MCF 10A (cell line): ENCODE measurements around the gene VAV3. TPM values are rescaled to one million over a fixed set of nuclear protein-coding genes. Genes with fewer than 3 reads are reported as not detected.

Experiments
- BruUV-seq: library from RNA; stranded (reverse); fragments of 400-500 nt; replicated peaks from 2 replicates; lab custom pipeline; 2021; lab: Mats Ljungman, UMichigan
- CTCF ChIA-PET: fragments of 300-600 bp; sonication (Branson Sonifier 250); formaldehyde crosslinking; extraction: SDS; loops from one replicate; lab custom pipeline; 2021; ENCODE audit warnings: antibody characterized with exemption, inconsistent platforms; lab: Yijun Ruan, JAX
- POLR2A ChIA-PET: fragments of 300-600, 350-650 bp; sonication (Branson Sonifier 250); formaldehyde crosslinking; extraction: SDS; loops from one replicate; lab custom pipeline; 2020; ENCODE audit warnings: antibody characterized with exemption, inconsistent platforms; lab: Yijun Ruan, JAX
- DNase-seq: peaks from one replicate; pipeline ENCODE4 v3.0.0-alpha.2; 2018; ENCODE audit not compliant: unreplicated experiment
- H3K27ac Mint-ChIP-seq: one replicate; pipeline ENCODE4 v1.8.0; 2022; ENCODE audit warnings: mild to moderate bottlenecking, low read depth, mixed read lengths; ENCODE audit not compliant: unreplicated experiment
- H3K27me3 Mint-ChIP-seq: one replicate; pipeline ENCODE4 v1.8.0; 2022; ENCODE audit warnings: mixed read lengths; ENCODE audit not compliant: insufficient read depth, unreplicated experiment
- H3K36me3 Mint-ChIP-seq: one replicate; pipeline ENCODE4 v1.8.0; 2022; ENCODE audit warnings: mild to moderate bottlenecking, moderate library complexity, mixed read lengths; ENCODE audit not compliant: insufficient read depth, unreplicated experiment
- H3K4me1 Mint-ChIP-seq: one replicate; pipeline ENCODE4 v1.8.0; 2022; ENCODE audit warnings: mixed read lengths; ENCODE audit not compliant: insufficient read depth, unreplicated experiment
- H3K4me3 Mint-ChIP-seq: one replicate; pipeline ENCODE4 v1.8.0; 2022; ENCODE audit warnings: mild to moderate bottlenecking, moderate library complexity, mixed read lengths; ENCODE audit not compliant: unreplicated experiment
- H3K9me3 Mint-ChIP-seq: one replicate; pipeline ENCODE4 v1.8.0; 2022; ENCODE audit warnings: mixed read lengths; ENCODE audit not compliant: unreplicated experiment
- CTCF ChIP-seq: fragments of 200-600 bp; IDR thresholded peaks from one replicate; pipeline ENCODE4 v1.8.0; 2022; ENCODE audit warnings: antibody characterized with exemption, mild to moderate bottlenecking; ENCODE audit not compliant: unreplicated experiment
- intact Hi-C: fragments of 100-400 bp; cut with micrococcal nuclease; formaldehyde crosslinking; loops from 2 replicates; pipeline ENCODE4 v1.14.1; 2022
- total RNA-seq: library from RNA; stranded (reverse); gene quantifications from 2 replicates; pipeline ENCODE4 v1.2.3, GENCODE V29; 2022

The VAV3 gene
- total RNA-seq, 1 experiment from 2014 or later = 2.0 TPM

- ChIA-PET CTCF (interaction anchor here (0.6 to 13.0 kb wide), 33 partner anchors 9 to 779 kb away, joined by 3 to 382 read pairs (median 4); partner anchors contain the start of gene SLC25A24), POLR2A (interaction anchor here (0.7 to 3.8 kb wide), 5 partner anchors 162 to 418 kb away, joined by 3 to 31 read pairs (median 7); partner anchors contain the start of gene SLC25A24)
- Mint-ChIP-seq H3K4me1 (no peaks in the 10 kb centered on the region), H3K4me3 (no peak overlapping the region), H3K36me3 (no peaks in the 10 kb centered on the region), H3K27ac (no peak overlapping the region), H3K27me3 (no peaks in the 10 kb centered on the region), H3K9me3 (no peaks in the 10 kb centered on the region)
- peak; percentile 60 for TF ChIP-seq CTCF
- BruUV-seq = no TSS peak
- intact Hi-C loops = loop anchor here (1.0 to 10.0 kb wide), 6 partner anchors 92 to 1332 kb away; partner anchors contain the start of genes ELAPOR1 and SLC25A24
- peak; percentile 68 for DNase-seq
Measured at GRCh38 chr1:107782217-107782845, 182.6 kb downstream of the VAV3 start.

GRCh38 chr1:107781245-107781644, 183.7 kb downstream of the VAV3 start:
- no peak overlapping the region for H3K4me3 Mint-ChIP-seq
- intact Hi-C loops = loop anchor here (5.0 to 10.0 kb wide), 5 partner anchors 94 to 1334 kb away; partner anchors contain the start of genes ELAPOR1 and SLC25A24
- ChIA-PET POLR2A (interaction anchor here (1.2 to 3.8 kb wide), 4 partner anchors 183 to 419 kb away, joined by 3 to 31 read pairs (median 8); partner anchors contain the start of gene SLC25A24), CTCF (interaction anchor here (0.6 to 13.0 kb wide), 11 partner anchors 10 to 780 kb away, joined by 3 to 382 read pairs (median 8); no protein-coding TSS in a partner anchor)
- no peaks in the 10 kb centered on the region for H3K36me3 Mint-ChIP-seq
- BruUV-seq = no TSS peak
- no peaks in the 10 kb centered on the region for H3K27me3 Mint-ChIP-seq
- no peaks in the 10 kb centered on the region for H3K9me3 Mint-ChIP-seq
- H3K4me1 Mint-ChIP-seq = no peaks in the 10 kb centered on the region
- H3K27ac Mint-ChIP-seq = no peak overlapping the region
- DNase-seq = no peak
- no peak for TF ChIP-seq CTCF

GRCh38 chr1:107777664-107778047, 187.3 kb downstream of the VAV3 start:
- ChIA-PET CTCF (interaction anchor here (0.6 to 13.0 kb wide), 3 partner anchors 349 to 854 kb away, joined by 3 to 382 read pairs (median 4); no protein-coding TSS in a partner anchor), POLR2A (interaction anchor here (0.6 kb wide), 1 partner anchor 32 kb away, joined by 3 read pairs; no protein-coding TSS in a partner anchor)
- no TSS peak for BruUV-seq
- Mint-ChIP-seq H3K27me3 (no peaks in the 10 kb centered on the region), H3K27ac (no peak overlapping the region), H3K9me3 (no peaks in the 10 kb centered on the region), H3K4me1 (no peaks in the 10 kb centered on the region), H3K36me3 (no peaks in the 10 kb centered on the region), H3K4me3 (no peak overlapping the region)
- no peak for TF ChIP-seq CTCF
- no peak for DNase-seq
- intact Hi-C loops = no loop called here

GRCh38 chr1:107776900-107777663, 187.9 kb downstream of the VAV3 start:
- no peak overlapping the region for H3K27ac Mint-ChIP-seq
- no peak for DNase-seq
- no peaks in the 10 kb centered on the region for H3K36me3 Mint-ChIP-seq
- BruUV-seq = no TSS peak
- no peaks in the 10 kb centered on the region for H3K27me3 Mint-ChIP-seq
- POLR2A ChIA-PET = interaction anchor here (0.6 to 0.8 kb wide), 3 partner anchors 32 to 342 kb away, joined by 3 read pairs; no protein-coding TSS in a partner anchor
- intact Hi-C loops = no loop called here
- no peak for TF ChIP-seq CTCF
- CTCF ChIA-PET = interaction anchor here (0.6 to 13.0 kb wide), 5 partner anchors 118 to 855 kb away, joined by 3 to 382 read pairs (median 4); no protein-coding TSS in a partner anchor
- no peak overlapping the region for H3K4me3 Mint-ChIP-seq
- H3K9me3 Mint-ChIP-seq = no peaks in the 10 kb centered on the region
- H3K4me1 Mint-ChIP-seq = no peaks in the 10 kb centered on the region
